ENCODE data around the gene CROCC.

DNA sequence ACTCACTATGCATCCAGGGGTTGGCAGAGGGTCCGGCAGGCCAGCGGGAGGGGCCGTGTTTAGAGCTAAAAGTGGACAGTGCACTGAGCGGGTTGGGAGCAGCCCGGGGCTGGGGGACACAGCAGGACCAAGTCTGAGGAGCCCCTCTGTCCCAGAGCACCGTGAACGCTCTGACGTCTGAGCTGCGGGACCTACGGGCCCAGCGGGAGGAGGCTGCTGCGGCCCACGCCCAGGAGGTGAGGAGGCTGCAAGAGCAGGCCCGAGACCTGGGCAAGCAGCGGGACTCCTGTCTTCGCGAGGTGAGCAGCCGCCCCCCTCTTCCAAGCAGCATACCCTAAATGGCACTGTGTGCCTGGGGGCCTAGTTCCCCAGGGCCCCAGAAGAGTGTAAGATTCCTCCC lies 32.8 kb downstream of the CROCC start:
- TF ChIP-seq CTCF (IDR thresholded peaks at IDR 0.05): no peak
- no peak for TF ChIP-seq EP300 (IDR thresholded peaks at IDR 0.05)
- TF ChIP-seq POLR2AphosphoS5 (IDR thresholded peaks at IDR 0.05): no peak
- TF ChIP-seq POLR2A (IDR thresholded peaks at IDR 0.05): no peak
